HUES6 (cell line): ENCODE measurements around the gene ARHGAP26.

Source experiments
- H3K27ac ChIP-seq: 2 replicates; pipeline ENCODE4 v1.7.0; 2013; ENCODE audit warnings: low read depth, mild to moderate bottlenecking, low read length, inconsistent platforms
- H3K27me3 ChIP-seq: 2 replicates; pipeline ENCODE4 v1.6.1; 2013; ENCODE audit warnings: low read length; ENCODE audit not compliant: control insufficient read depth, insufficient read depth
- H3K36me3 ChIP-seq: 2 replicates; pipeline ENCODE4 v1.6.1; 2013; ENCODE audit warnings: low read length; ENCODE audit not compliant: control insufficient read depth, insufficient read depth
- H3K4me1 ChIP-seq: 2 replicates; pipeline ENCODE4 v1.6.1; 2013; ENCODE audit warnings: low read length; ENCODE audit not compliant: control insufficient read depth, insufficient read depth
- H3K4me3 ChIP-seq: 2 replicates; pipeline ENCODE4 v1.5.1; 2013; ENCODE audit warnings: low read depth, low read length
- H3K9ac ChIP-seq: one replicate; pipeline ENCODE4 v1.6.1; 2013; ENCODE audit warnings: mild to moderate bottlenecking, low read length
- H3K9me3 ChIP-seq: 2 replicates; pipeline ENCODE4 v1.6.1; 2013; ENCODE audit warnings: low read depth, low read length; ENCODE audit not compliant: control insufficient read depth, insufficient read depth

Gene ARHGAP26

DNA sequence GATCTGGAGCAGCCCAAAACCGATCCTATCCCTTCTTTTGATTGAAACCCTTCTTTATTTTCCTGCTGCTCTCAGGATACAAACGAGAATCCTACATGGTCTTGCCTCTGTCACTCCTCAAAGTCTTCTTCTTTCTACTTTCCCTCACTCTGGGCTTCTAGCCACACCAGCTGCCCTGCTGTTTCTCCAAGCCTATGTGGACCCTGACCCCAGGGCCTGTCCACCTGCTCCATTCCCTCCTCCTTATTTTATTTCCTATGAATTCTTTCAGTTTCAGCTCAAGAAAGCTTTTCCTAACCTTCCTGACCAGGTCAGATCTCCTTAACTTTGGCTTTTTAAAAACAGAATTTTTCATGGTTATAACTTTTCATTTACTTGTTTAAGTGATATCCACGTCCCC lies 141.0 kb downstream of the ARHGAP26 start:
- Histone ChIP-seq H3K27ac (no peak overlapping the region), H3K36me3 (peaks cover 11% of the 10 kb centered on the region; the same call in 1 of the 2 replicates), H3K27me3 (no peaks in the 10 kb centered on the region), H3K4me3 (no peak overlapping the region), H3K9me3 (no peaks in the 10 kb centered on the region), H3K9ac (no peak overlapping the region), H3K4me1 (peaks cover 11% of the 10 kb centered on the region)

DNA sequence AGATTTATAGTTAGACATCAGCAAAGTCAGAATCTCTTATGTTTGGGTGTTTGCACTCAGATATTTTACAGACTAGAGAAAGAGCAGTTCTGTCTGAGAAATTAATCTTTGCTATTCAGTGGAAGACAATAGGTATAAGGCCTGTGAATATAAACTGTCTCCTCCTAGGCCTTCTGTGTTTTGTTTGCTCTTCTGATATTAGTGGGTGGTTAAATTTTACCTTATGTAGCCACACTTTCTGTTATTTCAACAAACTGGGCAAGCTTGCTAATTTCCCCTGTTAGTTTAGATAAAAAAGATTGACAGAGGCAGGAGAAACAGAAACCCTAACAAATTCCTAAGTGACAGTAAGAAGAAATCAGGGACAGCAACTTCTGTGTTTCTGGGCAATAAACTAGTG lies 141.6 kb downstream of the ARHGAP26 start:
- no peak overlapping the region for H3K27ac ChIP-seq
- H3K9ac ChIP-seq, result no peak overlapping the region
- H3K4me1 ChIP-seq, result peaks cover 11% of the 10 kb centered on the region
- no peak overlapping the region for H3K4me3 ChIP-seq
- no peaks in the 10 kb centered on the region for H3K27me3 ChIP-seq
- peaks cover 9% of the 10 kb centered on the region; the same call in 1 of the 2 replicates for H3K36me3 ChIP-seq
- H3K9me3 ChIP-seq, result no peaks in the 10 kb centered on the region

DNA sequence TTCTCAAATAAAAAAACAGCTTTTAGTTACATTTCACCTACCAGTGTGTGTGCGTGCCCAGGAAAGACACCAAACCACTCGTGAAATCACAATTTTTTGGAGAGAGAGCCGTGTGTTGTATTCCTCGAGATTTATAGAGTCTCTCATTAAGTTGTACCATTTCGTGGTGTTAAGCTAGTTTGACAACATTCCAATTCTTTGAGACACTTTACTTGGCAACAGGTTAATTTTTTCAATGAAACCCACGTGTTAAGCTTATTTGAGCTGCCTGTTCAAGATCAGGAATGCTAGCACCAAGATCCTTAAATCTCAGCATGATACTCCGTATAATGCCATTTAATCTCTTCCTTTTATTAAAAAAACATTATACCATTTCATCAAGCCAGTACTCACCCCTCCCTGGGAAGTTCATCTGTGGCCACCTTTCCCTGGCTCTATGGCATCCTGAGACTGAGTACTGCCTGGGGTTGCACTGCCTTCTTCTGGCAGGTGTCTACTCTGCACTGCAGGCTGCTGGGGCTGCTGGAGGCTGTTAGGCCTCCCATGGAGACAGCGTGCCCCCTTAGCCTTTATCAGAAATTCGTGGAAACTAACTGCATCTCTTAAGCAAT lies 143.7 kb downstream of the ARHGAP26 start:
- no peak overlapping the region for H3K27ac ChIP-seq
- peaks cover 6% of the 10 kb centered on the region; the same call in 1 of the 2 replicates for H3K36me3 ChIP-seq
- no peak overlapping the region for H3K4me3 ChIP-seq

DNA sequence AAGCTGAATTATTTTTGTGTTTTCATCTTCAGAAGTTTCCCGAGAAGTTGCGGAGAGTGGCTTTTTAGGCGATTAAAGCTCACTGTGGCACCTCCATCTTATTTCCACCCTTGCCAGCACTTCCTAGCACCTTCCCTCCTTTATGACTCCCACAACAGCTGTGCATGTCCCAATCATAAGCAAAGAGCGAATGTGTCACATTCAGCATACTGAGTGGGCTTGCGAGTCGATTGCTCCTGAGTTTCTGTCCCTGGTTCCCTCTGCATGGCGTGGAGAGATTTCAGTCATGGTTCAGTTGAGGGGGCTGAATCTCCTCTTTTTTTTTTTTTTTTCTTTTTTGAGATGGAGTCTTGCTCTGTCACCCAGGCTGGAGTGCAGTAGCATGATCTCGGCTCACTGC lies 144.9 kb downstream of the ARHGAP26 start:
- Histone ChIP-seq H3K27ac (no peak overlapping the region), H3K9ac (no peak overlapping the region), H3K9me3 (no peaks in the 10 kb centered on the region), H3K4me1 (peaks cover 8% of the 10 kb centered on the region), H3K36me3 (peaks cover 6% of the 10 kb centered on the region; the same call in 1 of the 2 replicates), H3K27me3 (no peaks in the 10 kb centered on the region), H3K4me3 (no peak overlapping the region)

More for the DNA sequence above, 143.7 kb downstream of the ARHGAP26 start:
- Histone ChIP-seq H3K4me1 (peaks cover 3% of the 10 kb centered on the region), H3K9me3 (no peaks in the 10 kb centered on the region), H3K27me3 (no peaks in the 10 kb centered on the region), H3K9ac (no peak overlapping the region)

DNA sequence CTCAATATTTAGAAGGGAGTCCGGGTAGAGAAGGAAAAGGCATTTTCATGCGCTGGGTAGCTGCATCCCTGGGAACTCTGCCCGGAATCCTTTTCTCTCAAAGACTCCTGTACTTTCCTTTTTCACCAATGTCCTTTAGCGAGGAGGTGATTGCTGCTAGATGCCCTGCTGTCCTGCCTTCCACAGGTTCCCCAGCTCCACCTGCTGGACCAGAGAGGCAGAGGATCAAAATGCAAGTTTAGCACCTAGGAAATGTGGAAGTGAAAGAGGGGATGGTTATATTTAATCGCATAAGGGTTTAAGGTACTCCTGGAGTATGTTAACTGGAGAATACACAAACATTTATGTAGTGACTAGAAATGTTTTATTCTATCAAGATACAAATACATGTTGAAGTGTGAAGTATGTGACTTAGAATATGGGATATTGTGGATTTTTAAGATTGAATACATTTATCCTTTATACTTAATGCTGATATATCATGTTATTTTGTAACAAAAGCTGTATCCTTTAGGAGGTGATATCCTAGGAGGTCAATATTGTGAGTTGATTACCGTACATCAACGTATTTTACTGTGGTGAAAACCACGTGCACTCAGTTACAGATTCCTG lies 145.7 kb downstream of the ARHGAP26 start:
- no peak overlapping the region for H3K9ac ChIP-seq
- H3K4me3 ChIP-seq, result no peak overlapping the region
- H3K27ac ChIP-seq, result no peak overlapping the region
- H3K9me3 ChIP-seq, result no peaks in the 10 kb centered on the region
- peaks cover 8% of the 10 kb centered on the region for H3K4me1 ChIP-seq
- H3K36me3 ChIP-seq, result peaks cover 2% of the 10 kb centered on the region; the same call in 1 of the 2 replicates
- H3K27me3 ChIP-seq, result no peaks in the 10 kb centered on the region

DNA sequence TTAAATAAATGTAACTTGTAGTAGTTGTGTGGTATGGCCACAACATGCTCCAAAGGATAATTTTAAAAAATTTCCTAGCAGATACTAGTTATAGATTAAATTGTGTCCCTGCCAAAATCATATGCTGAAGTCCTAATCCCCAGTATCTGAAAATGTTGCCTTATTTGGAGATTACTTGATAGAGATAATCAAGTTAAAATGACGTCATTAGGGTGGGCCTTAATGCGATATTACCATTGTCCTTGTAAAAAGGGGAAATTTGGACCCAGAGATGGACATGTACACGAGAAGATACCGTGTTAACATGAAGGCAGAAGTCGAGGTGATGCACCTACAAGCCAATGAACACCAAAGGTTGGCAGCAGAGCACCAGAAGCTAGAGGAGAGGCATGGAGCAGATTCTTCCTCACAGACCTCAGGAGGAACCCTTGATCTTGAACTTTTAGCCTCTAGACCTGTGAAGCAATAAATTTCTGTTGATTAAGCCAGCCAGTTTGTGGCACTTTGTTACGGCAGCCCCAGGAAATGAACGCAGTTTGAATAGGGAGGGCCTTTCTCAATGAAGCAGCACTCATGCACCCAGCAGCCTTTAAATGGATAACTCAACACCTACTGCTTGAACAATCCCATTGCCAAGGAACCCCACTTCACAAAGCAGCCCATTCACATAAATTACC lies 148.9 kb downstream of the ARHGAP26 start:
- Histone ChIP-seq H3K27ac (no peak overlapping the region), H3K36me3 (no peaks in the 10 kb centered on the region), H3K4me1 (peaks cover 8% of the 10 kb centered on the region), H3K9me3 (no peaks in the 10 kb centered on the region), H3K27me3 (no peaks in the 10 kb centered on the region), H3K9ac (no peak overlapping the region), H3K4me3 (no peak overlapping the region)

DNA sequence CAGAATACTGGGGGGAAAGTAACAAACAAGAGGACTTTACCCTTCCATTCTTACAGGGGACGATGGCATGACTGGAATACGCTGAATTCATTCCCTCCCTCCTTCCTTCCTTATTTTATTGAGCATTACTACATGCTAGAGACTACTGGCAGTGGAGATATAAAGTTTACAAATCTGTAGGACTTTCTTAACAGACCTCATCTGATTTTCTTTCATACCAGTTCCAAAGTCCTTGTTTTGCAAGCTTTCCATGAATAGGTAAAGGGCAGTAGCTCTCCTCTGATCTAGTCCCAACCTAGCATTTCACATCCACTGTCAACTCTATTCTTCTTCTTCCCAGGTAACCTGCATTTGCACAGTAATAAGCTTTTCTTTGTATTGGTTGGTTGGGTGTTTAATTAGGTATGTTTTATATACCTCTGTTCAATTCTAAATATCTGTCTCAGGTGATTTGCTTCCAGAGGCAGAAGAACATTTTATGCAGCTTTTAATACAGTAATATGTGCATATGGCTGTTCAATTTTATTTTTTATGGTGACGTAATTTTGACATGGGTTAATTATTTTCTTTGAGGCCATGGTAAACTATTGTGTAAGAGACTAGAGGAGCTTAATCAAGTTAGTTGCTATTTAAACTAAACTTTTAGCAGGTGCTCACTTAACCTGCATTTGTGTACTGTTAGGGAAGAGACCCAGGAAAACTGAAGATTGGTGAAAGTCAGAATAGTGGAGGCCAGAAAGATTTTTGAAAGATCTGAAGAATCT lies 150.9 kb downstream of the ARHGAP26 start:
- Histone ChIP-seq H3K36me3 (no peaks in the 10 kb centered on the region), H3K9ac (no peak overlapping the region), H3K4me3 (no peak overlapping the region), H3K4me1 (peaks cover 5% of the 10 kb centered on the region), H3K9me3 (no peaks in the 10 kb centered on the region), H3K27ac (no peak overlapping the region), H3K27me3 (no peaks in the 10 kb centered on the region)

DNA sequence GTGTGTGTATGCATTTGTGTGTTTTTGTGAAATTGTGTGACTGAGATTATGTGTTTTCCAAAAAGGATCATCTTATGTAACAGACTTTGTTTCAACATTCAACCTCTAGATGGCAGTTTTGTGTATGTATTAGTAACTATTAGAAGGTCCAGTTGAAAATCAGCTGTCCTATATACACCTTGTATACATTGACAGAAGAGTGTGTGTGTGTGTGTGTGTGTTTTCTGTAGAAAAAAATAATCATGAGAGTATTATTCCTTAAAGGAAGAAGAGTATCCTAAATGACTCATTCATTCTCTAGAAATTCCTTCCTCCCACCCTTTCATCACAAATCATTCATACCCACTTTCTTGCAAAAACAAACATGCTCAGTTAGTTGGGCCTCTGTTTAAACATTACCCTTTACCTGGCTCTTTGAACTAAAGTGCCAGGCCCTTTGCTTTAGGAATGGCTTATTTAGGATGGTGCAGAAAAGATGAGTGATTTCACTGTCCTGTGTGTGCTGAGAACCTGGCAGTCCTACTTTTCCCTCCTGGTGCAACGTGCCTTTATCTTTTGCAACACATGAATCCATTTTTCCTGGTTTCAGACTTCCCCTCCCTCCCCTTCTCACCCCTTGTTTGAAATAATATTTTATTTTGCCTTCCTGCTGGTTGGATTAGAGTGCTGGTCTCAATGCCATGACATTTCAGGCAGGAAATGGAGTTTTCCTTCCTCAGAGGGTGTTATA lies 152.2 kb downstream of the ARHGAP26 start:
- H3K4me1 ChIP-seq, result peaks cover 5% of the 10 kb centered on the region
- H3K27ac ChIP-seq, result 0 out of 2 replicates have a peak overlapping the region, but pooled peaks have one; percentile 49
- no peaks in the 10 kb centered on the region for H3K9me3 ChIP-seq
- no peak overlapping the region for H3K4me3 ChIP-seq
- no peaks in the 10 kb centered on the region for H3K36me3 ChIP-seq
- H3K27me3 ChIP-seq, result no peaks in the 10 kb centered on the region
- H3K9ac ChIP-seq, result no peak overlapping the region

DNA sequence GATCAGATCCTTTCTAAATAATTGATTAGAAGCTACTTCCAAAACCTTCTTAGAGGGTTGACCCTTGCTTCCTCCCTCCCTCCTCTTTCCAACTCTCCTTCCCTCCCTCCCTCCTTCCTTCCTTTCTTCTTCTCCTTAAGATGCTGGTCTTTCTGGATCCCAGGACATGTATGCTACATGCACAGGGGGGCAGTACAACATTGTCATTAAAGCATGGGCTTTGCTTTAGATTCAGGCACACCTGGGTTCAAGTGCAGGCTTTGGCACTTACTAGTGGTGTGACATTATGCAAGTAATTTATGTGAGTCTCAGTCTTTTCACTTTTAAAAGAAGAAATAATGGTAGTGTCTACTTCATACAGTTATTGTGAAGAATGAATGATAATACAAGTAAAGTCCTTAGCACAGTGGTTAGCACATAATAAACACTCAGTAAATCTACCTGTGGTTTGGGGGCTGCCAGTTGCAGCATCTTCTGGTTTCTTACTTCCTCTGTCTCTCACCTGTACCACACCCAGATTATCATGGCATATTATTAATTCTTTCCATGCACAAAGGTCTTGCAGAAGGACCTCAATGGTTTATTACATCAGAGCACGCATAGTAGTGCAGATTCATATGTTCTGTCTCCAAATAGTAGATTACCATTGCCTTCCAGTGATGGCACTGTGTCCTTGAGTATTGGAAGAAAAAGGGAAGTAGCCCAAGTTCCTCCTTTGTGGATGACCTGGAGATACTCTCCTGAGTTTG lies 154.1 kb downstream of the ARHGAP26 start:
- Histone ChIP-seq H3K9me3 (no peaks in the 10 kb centered on the region), H3K9ac (no peak overlapping the region), H3K36me3 (no peaks in the 10 kb centered on the region), H3K4me1 (peaks cover 2% of the 10 kb centered on the region), H3K27ac (no peak overlapping the region), H3K4me3 (no peak overlapping the region), H3K27me3 (no peaks in the 10 kb centered on the region)

DNA sequence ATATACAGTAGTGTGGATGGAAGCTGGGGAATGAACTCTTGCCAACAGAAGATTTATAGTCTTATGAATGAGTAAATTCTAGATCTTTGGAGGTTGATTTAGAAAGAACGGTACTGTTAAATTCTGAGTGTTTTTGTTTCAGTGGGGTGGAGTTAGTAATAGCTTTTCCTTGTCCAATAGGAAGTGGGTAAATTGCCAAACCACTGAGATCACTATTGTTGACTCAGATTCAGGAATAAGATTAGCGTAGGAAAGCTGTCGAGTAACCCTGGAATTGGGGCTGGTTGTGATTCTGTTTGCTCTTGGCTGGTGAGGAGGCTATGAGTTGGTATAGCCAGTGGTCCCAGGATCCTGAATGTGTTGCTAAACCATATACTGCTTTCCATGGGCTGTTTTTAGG lies 155.6 kb downstream of the ARHGAP26 start:
- Histone ChIP-seq H3K4me1 (no peaks in the 10 kb centered on the region; the same call in 1 of the 2 replicates), H3K4me3 (no peak overlapping the region), H3K9ac (no peak overlapping the region)

More for the DNA sequence above, 155.6 kb downstream of the ARHGAP26 start:
- Histone ChIP-seq H3K27me3 (no peaks in the 10 kb centered on the region), H3K36me3 (no peaks in the 10 kb centered on the region), H3K27ac (no peak overlapping the region), H3K9me3 (no peaks in the 10 kb centered on the region)
